ENCODE measurements around the gene NPB. TPM values are rescaled to one million over a fixed set of nuclear protein-coding genes. Genes with fewer than 3 reads are reported as not detected.
A peak's percentile ranks its signal among the peaks of the same experiment; 100 is the strongest.

NPB gene
- total RNA-seq, 1 donor from 2014 or later = 0.96 TPM

DNA sequence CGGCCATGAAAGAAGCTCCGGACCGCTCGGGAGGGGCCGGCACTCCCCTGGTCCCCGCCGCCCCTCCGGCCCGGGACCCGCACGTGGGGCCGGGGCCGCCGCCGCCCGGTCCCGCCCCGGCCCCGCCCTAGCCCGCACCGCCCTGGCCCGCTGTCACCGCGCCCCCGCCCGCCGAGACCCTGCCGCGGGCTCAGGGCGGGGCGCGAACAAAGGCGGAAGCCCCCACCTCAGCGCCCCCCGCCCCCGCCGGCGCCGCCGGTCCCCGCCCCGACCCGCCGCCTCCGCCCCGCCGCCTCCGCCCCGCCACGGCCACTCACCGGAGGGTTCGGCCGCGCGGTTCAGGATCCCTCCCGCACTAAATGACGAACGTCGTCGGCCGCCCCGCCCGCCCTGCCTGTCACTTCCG is 31.1 kb upstream of the NPB start, which contains the start of gene ARHGDIA:
Gene ARHGDIA (minus strand): TSS at position 357 of the 406 bp plus-strand sequence. CDS start 1,407 bp downstream, outside the sequence.
- Mint-ChIP-seq H3K27me3 (ENCODE audit: unreplicated experiment) (peaks cover 5% of the 10 kb centered on the region), H3K27ac (ENCODE audit: unreplicated experiment) (peak within 1 kb of the TSS; percentile 88), H3K4me3 (ENCODE audit: unreplicated experiment) (peak within 1 kb of the TSS; percentile 92), H3K4me1 (ENCODE audit: low read depth, unreplicated experiment) (peaks cover 3% of the 10 kb centered on the region), H3K36me3 (ENCODE audit: unreplicated experiment) (no peaks in the 10 kb centered on the region), H3K9me3 (ENCODE audit: unreplicated experiment) (peaks cover 7% of the 10 kb centered on the region)
- DNase-seq = no peak
- TF ChIP-seq, protein P1, sequence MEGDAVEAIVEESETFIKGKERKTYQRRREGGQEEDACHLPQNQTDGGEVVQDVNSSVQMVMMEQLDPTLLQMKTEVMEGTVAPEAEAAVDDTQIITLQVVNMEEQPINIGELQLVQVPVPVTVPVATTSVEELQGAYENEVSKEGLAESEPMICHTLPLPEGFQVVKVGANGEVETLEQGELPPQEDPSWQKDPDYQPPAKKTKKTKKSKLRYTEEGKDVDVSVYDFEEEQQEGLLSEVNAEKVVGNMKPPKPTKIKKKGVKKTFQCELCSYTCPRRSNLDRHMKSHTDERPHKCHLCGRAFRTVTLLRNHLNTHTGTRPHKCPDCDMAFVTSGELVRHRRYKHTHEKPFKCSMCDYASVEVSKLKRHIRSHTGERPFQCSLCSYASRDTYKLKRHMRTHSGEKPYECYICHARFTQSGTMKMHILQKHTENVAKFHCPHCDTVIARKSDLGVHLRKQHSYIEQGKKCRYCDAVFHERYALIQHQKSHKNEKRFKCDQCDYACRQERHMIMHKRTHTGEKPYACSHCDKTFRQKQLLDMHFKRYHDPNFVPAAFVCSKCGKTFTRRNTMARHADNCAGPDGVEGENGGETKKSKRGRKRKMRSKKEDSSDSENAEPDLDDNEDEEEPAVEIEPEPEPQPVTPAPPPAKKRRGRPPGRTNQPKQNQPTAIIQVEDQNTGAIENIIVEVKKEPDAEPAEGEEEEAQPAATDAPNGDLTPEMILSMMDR (IDR thresholded peaks at IDR 0.05; ENCODE audit: partially characterized antibody, unreplicated experiment) = no peak

DNA sequence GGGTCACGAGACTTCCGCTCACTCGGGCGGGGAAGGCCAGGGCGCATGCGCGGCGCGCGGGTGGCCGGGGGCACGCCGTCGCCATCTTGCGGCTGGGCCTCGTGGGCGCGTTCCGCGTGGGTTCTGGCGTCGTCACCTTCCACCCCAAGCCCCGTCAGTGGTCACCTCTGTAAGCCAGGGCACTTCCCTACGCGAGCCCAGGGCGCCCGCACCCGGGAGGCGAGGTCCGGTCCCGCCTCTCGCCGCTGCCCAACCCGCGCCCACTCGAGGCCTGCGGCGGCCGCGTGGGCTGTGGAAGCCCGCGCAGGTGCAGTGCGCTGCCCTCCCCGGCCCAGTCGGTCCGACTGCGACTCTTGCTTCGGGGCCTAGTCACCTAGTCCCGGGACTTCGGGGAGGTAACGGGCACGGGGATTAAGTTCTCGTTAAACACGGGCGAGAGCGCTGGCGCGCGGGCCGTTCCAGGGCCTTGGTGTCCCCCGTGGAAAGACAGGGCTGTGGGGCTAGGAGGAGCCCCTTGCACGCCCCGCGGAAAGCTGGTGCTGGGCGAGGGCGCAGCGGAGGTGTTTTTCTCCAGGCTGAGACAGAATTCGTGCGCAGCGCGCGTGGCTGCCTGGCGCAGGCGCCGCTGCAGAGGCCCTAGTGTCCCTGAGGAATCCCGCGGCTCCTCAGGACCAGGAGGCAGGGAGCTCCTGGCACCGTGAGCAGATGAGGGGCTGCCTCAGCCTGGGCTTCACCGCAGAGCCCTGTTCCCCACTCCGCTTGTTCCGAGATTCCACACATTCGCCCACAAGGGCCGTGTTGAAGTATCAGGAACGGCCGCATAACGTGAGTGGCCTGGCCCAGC is 30.4 kb upstream of the NPB start:
- Mint-ChIP-seq H3K27me3 (ENCODE audit: unreplicated experiment) (peaks cover 1% of the 10 kb centered on the region), H3K9me3 (ENCODE audit: unreplicated experiment) (peaks cover 7% of the 10 kb centered on the region), H3K4me1 (ENCODE audit: low read depth, unreplicated experiment) (peaks cover 3% of the 10 kb centered on the region), H3K27ac (ENCODE audit: unreplicated experiment) (peak overlapping the region; percentile 84), H3K4me3 (ENCODE audit: unreplicated experiment) (peak overlapping the region; percentile 83), H3K36me3 (ENCODE audit: unreplicated experiment) (no peaks in the 10 kb centered on the region)
- peak; percentile 95 for DNase-seq
- TF ChIP-seq, protein P1 (IDR thresholded peaks at IDR 0.05; ENCODE audit: partially characterized antibody, unreplicated experiment) = no peak

DNA sequence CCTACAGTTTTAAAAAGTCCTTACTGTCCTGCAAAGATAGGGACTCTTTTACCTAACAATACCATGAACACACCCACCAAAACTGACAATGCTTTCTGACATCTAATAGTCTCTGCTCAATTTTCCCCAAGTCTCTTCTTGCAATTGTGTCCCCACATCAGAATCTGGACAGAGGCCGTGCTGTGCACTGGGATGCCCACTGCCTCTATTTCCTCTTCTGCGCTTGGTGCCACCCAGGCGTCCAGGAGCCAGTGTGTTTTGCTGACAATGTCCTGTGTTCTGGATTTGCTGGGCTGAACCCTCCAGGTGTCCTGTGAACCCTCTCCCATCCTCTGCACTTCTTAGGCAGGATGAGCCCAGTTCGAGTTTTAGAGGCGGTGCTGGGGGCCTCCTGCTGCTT is 24.5 kb upstream of the NPB start:
- Mint-ChIP-seq H3K36me3 (ENCODE audit: unreplicated experiment) (no peaks in the 10 kb centered on the region), H3K27me3 (ENCODE audit: unreplicated experiment) (peaks cover 3% of the 10 kb centered on the region), H3K4me3 (ENCODE audit: unreplicated experiment) (no peak overlapping the region), H3K9me3 (ENCODE audit: unreplicated experiment) (peaks cover 1% of the 10 kb centered on the region), H3K4me1 (ENCODE audit: low read depth, unreplicated experiment) (no peaks in the 10 kb centered on the region), H3K27ac (ENCODE audit: unreplicated experiment) (no peak overlapping the region)
- DNase-seq = no peak
- TF ChIP-seq, protein P1 (IDR thresholded peaks at IDR 0.05; ENCODE audit: partially characterized antibody, unreplicated experiment) = no peak

DNA sequence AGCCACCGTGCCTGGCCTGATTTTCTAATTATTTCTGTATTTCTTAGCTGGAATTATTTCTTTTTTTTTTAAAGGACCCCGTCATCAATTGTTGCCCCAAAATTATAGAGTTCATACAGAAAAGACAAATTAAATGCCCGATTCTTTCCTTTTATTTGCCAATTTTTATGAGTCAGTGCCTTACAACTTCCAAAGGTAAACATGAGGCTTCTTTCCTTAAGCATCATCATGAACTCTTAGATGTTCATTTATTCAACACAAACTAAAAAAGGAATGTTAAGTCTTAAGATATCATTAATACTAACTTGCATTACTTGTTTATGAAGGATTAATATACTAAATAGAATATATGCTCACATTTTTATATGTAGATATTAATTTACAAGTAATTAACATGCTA is 23.7 kb upstream of the NPB start:
- peaks cover 2% of the 10 kb centered on the region for H3K27me3 Mint-ChIP-seq (ENCODE audit: unreplicated experiment)
- no peak overlapping the region for H3K27ac Mint-ChIP-seq (ENCODE audit: unreplicated experiment)

More for the DNA sequence above, 23.7 kb upstream of the NPB start:
- no peak for DNase-seq
- Mint-ChIP-seq H3K36me3 (ENCODE audit: unreplicated experiment) (no peaks in the 10 kb centered on the region), H3K4me1 (ENCODE audit: low read depth, unreplicated experiment) (no peaks in the 10 kb centered on the region), H3K9me3 (ENCODE audit: unreplicated experiment) (peaks cover 1% of the 10 kb centered on the region), H3K4me3 (ENCODE audit: unreplicated experiment) (no peak overlapping the region)
- TF ChIP-seq, protein P1 (IDR thresholded peaks at IDR 0.05; ENCODE audit: partially characterized antibody, unreplicated experiment) = no peak
